Natural killer cell (primary cell): Measurements from ENCODE around the gene THSD7B. TPM values are rescaled to one million over a fixed set of nuclear protein-coding genes. Genes with fewer than 3 reads are reported as not detected.

Source experiments
- ATAC-seq, 3 donors: fragments of 150-1000 bp in 2 of 3; fragments of 200-7000 bp in 1 of 3; cut with Tn5 transposase; 1 replicate in 1 of 3; 2 replicates in 2 of 3; pipeline ENCODE4 v1.10.0; 2021; ENCODE audit warnings: mild to moderate bottlenecking in 2 of 3, moderate library complexity in 2 of 3
- DNase-seq, 2 donors: peaks; one replicate each; pipeline versions ENCODE4 v3.0.0 to v3.0.0-alpha.2; 2013 to 2021; ENCODE audit warnings: mixed read lengths in 1 of 2
- H3K27ac ChIP-seq: one replicate; pipeline ENCODE4 v1.5.1; 2013; ENCODE audit warnings: mild to moderate bottlenecking, low read length
- H3K27me3 ChIP-seq: one replicate; pipeline ENCODE4 v1.6.1; 2013; ENCODE audit warnings: low read length; ENCODE audit not compliant: control insufficient read depth, insufficient read depth
- H3K36me3 ChIP-seq: one replicate; pipeline ENCODE4 v1.6.1; 2013; ENCODE audit warnings: low read length; ENCODE audit not compliant: control insufficient read depth, insufficient read depth
- H3K4me1 ChIP-seq: one replicate; pipeline ENCODE4 v1.6.1; 2013; ENCODE audit warnings: low read length; ENCODE audit not compliant: control insufficient read depth, insufficient read depth
- H3K4me3 ChIP-seq: one replicate; pipeline ENCODE4 v1.5.1; 2013; ENCODE audit warnings: low read length
- H3K9me3 ChIP-seq: one replicate; pipeline ENCODE4 v1.6.1; 2013; ENCODE audit warnings: low read length; ENCODE audit not compliant: control insufficient read depth, insufficient read depth
- H3K27ac Mint-ChIP-seq, 2 donors: one replicate each; pipeline ENCODE4 v1.8.0; 2022; ENCODE audit warnings: mild to moderate bottlenecking in 2 of 2, mixed read lengths in 2 of 2, moderate library complexity in 1 of 2
- H3K27me3 Mint-ChIP-seq, 2 donors: one replicate each; pipeline ENCODE4 v1.8.0; 2022; ENCODE audit warnings: low read depth in 2 of 2, mixed read lengths in 2 of 2
- H3K36me3 Mint-ChIP-seq: one replicate; pipeline ENCODE4 v1.8.0; 2022; ENCODE audit warnings: mixed read lengths
- H3K4me1 Mint-ChIP-seq, 2 donors: one replicate each; pipeline ENCODE4 v1.8.0; 2022; ENCODE audit warnings: mixed read lengths in 2 of 2
- H3K4me3 Mint-ChIP-seq: one replicate; pipeline ENCODE4 v1.8.0; 2022; ENCODE audit warnings: mild to moderate bottlenecking, moderate library complexity, mixed read lengths
- H3K9me3 Mint-ChIP-seq, 2 donors: one replicate each; pipeline ENCODE4 v1.8.0; 2022; ENCODE audit warnings: mixed read lengths in 2 of 2
- CTCF ChIP-seq: fragments of 200-600 bp; IDR thresholded peaks from one replicate; pipeline ENCODE4 v1.8.0; 2022; ENCODE audit warnings: antibody characterized with exemption
- WGBS: methylation state at CpG from one replicate; pipeline ENCODE4 v1.1.7; 2013; ENCODE audit warnings: missing lambda C conversion rate; ENCODE audit not compliant: insufficient coverage; 5-methylcytosine and 5-hydroxymethylcytosine counted together
- intact Hi-C: fragments of 100-400 bp; cut with micrococcal nuclease; formaldehyde crosslinking; loops from one replicate; pipeline ENCODE4 v1.14.2; 2022
- total RNA-seq, 4 donors: library from RNA; stranded (reverse); fragments of 120-200 nt in 1 of 4; gene quantifications; one replicate each; pipeline versions ENCODE4 v1.2.3 to v1.2.4, GENCODE V29; 2013 to 2022

Gene THSD7B
- total RNA-seq, 3 donors from 2014 or later (not counting 1 experiment from before 2014, with no cell fraction given): not detected

- H3K9me3 ChIP-seq: no peaks in the 10 kb centered on the region
- DNase-seq: no peak
- intact Hi-C loops: no loop called here
- H3K9me3 Mint-ChIP-seq: peaks cover 5 to 11% of the 10 kb centered on the region in 2 donors
- H3K4me3 ChIP-seq: no peak overlapping the region
- peaks cover 0 to 5% of the 10 kb centered on the region in 2 donors for H3K27me3 Mint-ChIP-seq
- H3K27ac Mint-ChIP-seq: no peak overlapping the region
- no peak overlapping the region for H3K4me3 Mint-ChIP-seq
- no peak for ATAC-seq
- H3K4me1 ChIP-seq: no peaks in the 10 kb centered on the region
- H3K36me3 ChIP-seq: no peaks in the 10 kb centered on the region
- H3K27me3 ChIP-seq: no peaks in the 10 kb centered on the region
- no peaks in the 10 kb centered on the region for H3K36me3 Mint-ChIP-seq
- H3K4me1 Mint-ChIP-seq: no peaks in the 10 kb centered on the region
- no peak overlapping the region for H3K27ac ChIP-seq
- TF ChIP-seq CTCF: no peak
- WGBS: no CpG with 5 or more reads among the region's 3 CpGs
Measured at GRCh38 chr2:136736236-136736635, 29.1 kb upstream of the THSD7B start.

- no peak overlapping the region for H3K27ac ChIP-seq
- ATAC-seq (no peak), DNase-seq (no peak)
- Mint-ChIP-seq H3K4me3 (no peak overlapping the region), H3K36me3 (no peaks in the 10 kb centered on the region), H3K27ac (no peak overlapping the region), H3K27me3 (peaks cover 0 to 5% of the 10 kb centered on the region in 2 donors), H3K9me3 (peaks cover 2 to 5% of the 10 kb centered on the region in 2 donors), H3K4me1 (no peaks in the 10 kb centered on the region)
- WGBS: 100% methylated on average over 1 of the region's 2 CpGs
- no peaks in the 10 kb centered on the region for H3K9me3 ChIP-seq
- no peaks in the 10 kb centered on the region for H3K27me3 ChIP-seq
- no peak for TF ChIP-seq CTCF
- H3K4me3 ChIP-seq: no peak overlapping the region
- intact Hi-C loops: no loop called here
- no peaks in the 10 kb centered on the region for H3K36me3 ChIP-seq
- H3K4me1 ChIP-seq: no peaks in the 10 kb centered on the region
Measured at GRCh38 chr2:136738044-136738443, 27.3 kb upstream of the THSD7B start.

- WGBS: 29% methylated on average over 1 of the region's 2 CpGs
- TF ChIP-seq CTCF: no peak
Measured at GRCh38 chr2:136741471-136741870, 23.9 kb upstream of the THSD7B start.

GRCh38 chr2:136750065-136750464, 15.3 kb upstream of the THSD7B start:
- H3K4me1 Mint-ChIP-seq: no peaks in the 10 kb centered on the region
- 86% methylated on average over 1 of the region's 2 CpGs for WGBS

More at GRCh38 chr2:136741471-136741870, 23.9 kb upstream of the THSD7B start:
- peaks cover 0 to 5% of the 10 kb centered on the region in 2 donors for H3K27me3 Mint-ChIP-seq
- H3K9me3 ChIP-seq: no peaks in the 10 kb centered on the region
- H3K27me3 ChIP-seq: no peaks in the 10 kb centered on the region
- H3K4me3 ChIP-seq: no peak overlapping the region
- no peak for DNase-seq
- H3K36me3 ChIP-seq: no peaks in the 10 kb centered on the region
- H3K27ac ChIP-seq: no peak overlapping the region
- H3K4me3 Mint-ChIP-seq: no peak overlapping the region
- no peak for ATAC-seq
- H3K9me3 Mint-ChIP-seq: peaks cover 0 to 3% of the 10 kb centered on the region in 2 donors
- no peaks in the 10 kb centered on the region for H3K36me3 Mint-ChIP-seq
- no peaks in the 10 kb centered on the region for H3K4me1 Mint-ChIP-seq
- H3K27ac Mint-ChIP-seq: no peak overlapping the region
- H3K4me1 ChIP-seq: no peaks in the 10 kb centered on the region
- intact Hi-C loops: no loop called here

More at GRCh38 chr2:136750065-136750464, 15.3 kb upstream of the THSD7B start:
- Histone ChIP-seq H3K36me3 (no peaks in the 10 kb centered on the region), H3K4me3 (no peak overlapping the region), H3K27me3 (no peaks in the 10 kb centered on the region), H3K9me3 (no peaks in the 10 kb centered on the region), H3K4me1 (no peaks in the 10 kb centered on the region), H3K27ac (no peak overlapping the region)
- TF ChIP-seq CTCF: no peak
- peaks cover 0 to 4% of the 10 kb centered on the region in 2 donors for H3K9me3 Mint-ChIP-seq
- H3K27me3 Mint-ChIP-seq: no peaks in the 10 kb centered on the region
- H3K4me3 Mint-ChIP-seq: no peak overlapping the region
- intact Hi-C loops: no loop called here
- ATAC-seq (no peak), DNase-seq (no peak)
- no peaks in the 10 kb centered on the region for H3K36me3 Mint-ChIP-seq
- H3K27ac Mint-ChIP-seq: no peak overlapping the region
